ENCODE data around the gene RNF144B.

The RNF144B gene

GRCh38 chr6:18488526-18489270 is 101.5 kb downstream of the RNF144B start:
- DNase-seq (ENCODE audit: low read depth): no peak

GRCh38 chr6:18489335-18489734 is 102.2 kb downstream of the RNF144B start:
- no peak for DNase-seq (ENCODE audit: low read depth)

DNA sequence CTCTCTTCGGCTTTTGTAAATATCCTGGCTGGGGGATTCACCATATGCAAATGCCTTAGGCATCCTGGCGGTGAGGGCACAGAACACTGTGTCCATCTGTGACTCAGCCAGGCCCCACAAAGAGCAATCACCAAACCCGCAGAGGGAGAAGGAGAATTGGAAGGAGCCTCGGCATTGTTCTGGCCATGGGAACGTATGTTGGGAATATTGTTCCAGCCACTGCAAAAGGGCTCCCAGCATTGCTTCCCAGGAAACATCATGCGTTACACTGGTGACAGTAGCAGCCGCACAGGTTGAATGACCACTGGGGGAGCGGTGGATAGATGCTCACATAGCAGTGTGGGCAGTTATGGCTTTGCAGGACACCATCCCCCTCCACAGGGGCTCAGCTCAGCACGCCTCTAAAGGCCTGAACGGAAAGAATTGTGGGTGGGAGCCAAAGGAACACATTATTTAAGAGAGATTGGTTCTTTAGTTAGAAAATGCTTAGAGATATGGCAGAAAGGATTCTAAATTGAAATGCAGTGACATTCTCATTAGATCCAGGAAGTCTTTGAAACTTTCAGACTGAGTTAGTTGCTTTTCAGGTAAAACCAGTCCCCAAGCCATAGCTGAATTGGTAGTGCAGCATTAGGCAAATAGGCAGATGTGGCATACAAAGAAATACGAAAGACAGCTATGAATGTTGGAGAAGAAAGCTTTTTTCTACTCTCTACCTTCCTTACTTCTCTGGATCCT is 104.3 kb downstream of the RNF144B start:
- no peak for DNase-seq (ENCODE audit: low read depth)

DNA sequence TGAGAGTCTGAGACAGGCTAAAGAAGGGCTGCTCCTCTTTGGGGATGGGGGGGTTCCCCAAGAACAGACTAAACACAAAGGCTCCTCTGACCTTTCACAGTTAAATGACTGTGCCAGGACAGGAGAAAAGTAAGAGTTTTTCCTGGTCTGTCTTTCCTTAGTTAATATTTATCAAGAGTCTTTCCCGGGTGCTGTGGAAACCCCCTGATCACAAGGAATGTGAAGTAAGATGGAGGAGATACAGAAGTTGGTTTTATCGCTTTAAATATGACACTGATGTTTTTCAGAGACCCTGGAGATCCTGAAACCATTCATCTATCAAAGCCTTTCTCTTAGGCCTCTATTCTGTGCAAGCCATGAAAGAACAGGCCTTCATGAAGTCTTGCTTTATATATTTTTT is 105.8 kb downstream of the RNF144B start:
- DNase-seq (ENCODE audit: low read depth): no peak

- DNase-seq (ENCODE audit: low read depth): no peak
Measured at GRCh38 chr6:18493382-18493891, 106.3 kb downstream of the RNF144B start.

DNA sequence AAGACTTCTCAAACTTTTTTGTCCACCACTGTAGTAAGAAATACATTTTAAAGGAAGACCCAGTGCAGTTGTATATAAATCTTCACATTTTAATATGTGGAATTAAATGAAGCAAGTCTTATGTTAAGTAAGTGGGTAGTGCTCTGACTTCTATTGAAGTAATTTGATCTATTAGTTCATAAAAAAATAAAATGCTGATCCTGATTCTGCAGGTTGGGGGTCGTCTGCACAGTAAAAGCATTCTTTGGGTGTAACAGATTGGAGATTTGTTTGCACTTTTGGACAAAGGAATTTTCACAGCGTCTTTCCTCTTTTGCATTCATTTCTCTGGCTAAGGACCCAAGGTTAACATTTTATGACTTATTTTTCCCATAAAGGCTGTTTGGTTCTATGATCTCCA is 106.8 kb downstream of the RNF144B start:
- no peak for DNase-seq (ENCODE audit: low read depth)

DNA sequence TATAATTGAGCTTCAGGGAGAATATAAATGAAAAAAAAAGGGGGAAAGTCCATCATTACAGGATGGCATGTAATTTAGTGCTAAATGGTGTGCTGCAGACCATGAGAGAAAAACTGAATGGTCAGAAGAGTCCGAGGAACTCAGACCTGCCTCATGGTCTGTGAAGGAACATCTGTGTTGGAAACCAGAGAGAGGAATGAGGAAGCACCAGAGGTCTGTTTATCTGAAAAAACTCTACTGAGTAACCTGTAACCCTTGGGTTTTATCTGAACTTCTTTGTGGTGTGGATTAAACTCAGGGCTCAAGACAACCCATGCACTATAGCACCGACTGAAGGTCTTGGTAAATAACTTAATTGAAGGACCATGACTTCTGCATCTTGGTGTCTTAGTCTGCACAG is 108.1 kb downstream of the RNF144B start:
- no peak for DNase-seq (ENCODE audit: low read depth)

DNA sequence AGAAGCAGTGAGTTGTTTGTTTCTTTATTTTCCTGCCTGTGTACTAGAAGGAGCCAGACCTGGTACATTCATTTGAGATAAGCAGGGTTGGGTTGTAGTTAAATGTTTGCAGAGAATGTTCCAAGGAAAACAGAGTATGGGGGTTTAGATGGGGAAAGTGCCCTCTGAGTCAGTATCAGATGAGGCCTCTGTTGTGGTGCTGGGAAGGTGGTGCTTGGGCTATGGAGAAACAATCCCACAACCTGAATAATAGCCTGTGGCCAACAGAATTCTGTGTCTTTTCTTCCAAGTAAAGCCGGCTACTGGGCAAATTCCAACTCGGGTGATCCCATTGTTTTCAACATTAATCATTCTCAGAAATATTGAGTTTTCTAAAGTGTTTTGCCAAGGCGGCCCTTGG is 109.3 kb downstream of the RNF144B start:
- no peak for DNase-seq (ENCODE audit: low read depth)

DNA sequence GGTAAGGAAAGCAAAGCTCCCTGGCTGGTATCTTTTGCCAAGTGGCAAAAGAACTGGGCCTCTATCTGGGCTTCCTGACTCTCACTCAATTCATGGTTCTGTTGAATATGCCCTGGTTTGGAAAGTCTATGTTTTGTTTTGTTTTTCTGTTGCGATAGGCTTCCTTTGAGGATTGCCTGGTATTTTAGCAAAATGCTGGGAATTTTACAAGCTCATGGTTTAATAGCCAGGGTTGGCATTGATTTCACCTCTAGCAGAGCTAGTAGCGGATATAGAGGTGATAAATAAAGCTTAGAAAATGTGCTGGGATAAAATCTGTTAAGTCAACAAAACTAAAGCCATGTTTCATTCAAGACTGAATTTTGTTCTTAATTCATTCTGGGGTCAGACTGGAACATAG is 109.9 kb downstream of the RNF144B start:
- no peak for DNase-seq (ENCODE audit: low read depth)

GRCh38 chr6:18498408-18498807 is 111.3 kb downstream of the RNF144B start:
- DNase-seq (ENCODE audit: low read depth): no peak

- DNase-seq (ENCODE audit: low read depth): no peak
Measured at GRCh38 chr6:18500921-18501662, 113.9 kb downstream of the RNF144B start.

GRCh38 chr6:18501663-18502013 is 114.5 kb downstream of the RNF144B start:
- DNase-seq (ENCODE audit: low read depth): no peak

DNA sequence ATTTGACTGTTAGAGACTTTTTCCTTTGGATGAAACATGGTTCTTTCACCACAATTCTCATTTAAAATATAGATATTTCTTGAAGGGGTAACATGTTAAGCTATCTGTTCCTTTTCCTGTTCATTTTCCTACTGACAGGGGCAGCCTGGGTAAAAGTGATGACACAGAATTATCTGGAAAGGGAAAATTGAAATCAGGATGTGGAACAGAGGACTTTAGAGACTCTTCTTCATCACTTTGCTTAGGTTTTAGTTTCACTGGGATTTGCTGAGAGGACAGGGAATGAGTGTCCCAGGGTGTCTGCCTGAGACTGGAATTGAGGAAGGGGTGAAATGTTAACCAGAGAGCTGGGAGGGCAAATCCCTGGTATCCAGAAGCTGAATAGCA is 116.0 kb downstream of the RNF144B start:
- DNase-seq (ENCODE audit: low read depth): no peak

GRCh38 chr6:18503593-18504231 is 116.6 kb downstream of the RNF144B start:
- DNase-seq (ENCODE audit: low read depth): no peak

- no peak for DNase-seq (ENCODE audit: low read depth)
Measured at GRCh38 chr6:18504232-18504596, 117.1 kb downstream of the RNF144B start.

GRCh38 chr6:18506382-18507017 is 119.3 kb downstream of the RNF144B start:
- no peak for DNase-seq (ENCODE audit: low read depth)

DNA sequence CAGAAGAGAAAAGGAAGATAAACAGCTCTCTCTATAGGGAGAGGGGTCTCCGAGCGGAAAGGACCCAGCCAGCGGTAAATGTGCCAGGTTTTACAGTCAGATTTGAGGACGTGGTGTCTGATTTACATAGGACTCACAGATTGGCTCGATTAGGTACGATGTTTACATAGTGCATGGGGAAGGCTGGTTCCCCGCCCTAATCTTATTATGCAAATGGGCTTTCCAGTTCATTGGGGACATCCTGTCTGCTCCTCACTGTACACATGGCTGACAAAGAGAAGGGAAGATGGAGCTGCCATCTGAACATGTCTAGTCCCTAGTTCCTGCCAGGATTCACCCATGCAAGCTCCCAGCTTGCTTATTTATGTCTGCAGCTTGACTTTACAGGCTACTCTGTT is 119.9 kb downstream of the RNF144B start:
- no peak for DNase-seq (ENCODE audit: low read depth)

DNA sequence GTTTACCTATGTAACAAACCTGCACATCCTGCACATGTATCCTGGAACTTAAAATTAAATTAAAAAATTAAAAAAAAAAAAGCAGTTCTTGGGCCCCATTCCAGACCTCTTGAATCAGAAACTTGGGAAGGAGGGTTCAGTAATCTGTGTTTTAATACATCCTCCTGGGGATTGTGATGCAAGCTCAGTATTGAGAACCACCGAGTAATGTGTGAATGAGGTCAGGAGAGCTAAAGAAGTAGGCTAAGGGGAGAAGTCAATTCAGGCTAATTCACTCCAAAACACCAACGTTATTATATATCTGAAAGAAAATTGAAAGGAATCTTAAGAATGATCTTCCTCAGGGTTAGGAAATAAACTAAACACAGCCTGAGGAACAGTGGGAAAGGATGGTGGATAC is 120.4 kb downstream of the RNF144B start:
- no peak for DNase-seq (ENCODE audit: low read depth)

- DNase-seq (ENCODE audit: low read depth): no peak
Measured at GRCh38 chr6:18509871-18510643, 122.9 kb downstream of the RNF144B start.

- no peak for DNase-seq (ENCODE audit: low read depth)
Measured at GRCh38 chr6:18510644-18511033, 123.5 kb downstream of the RNF144B start.

GRCh38 chr6:18511211-18511610 is 124.1 kb downstream of the RNF144B start:
- DNase-seq (ENCODE audit: low read depth): no peak
